ENCODE measurements around the gene TCHP.
"Not testable (repeated sequence)": the region's sequence is repeated elsewhere in the genome, so short reads cannot be mapped to it uniquely, and the experiment has no call there.

TCHP gene

GRCh38 chr12:109899783-109900751, at the start of gene TCHP:
Gene TCHP (plus strand): TSS chr12:109900274. CDS start chr12:109903027, 2,753 bp downstream.
- peak; percentile 95 for DNase-seq

- DNase-seq, result not testable (repeated sequence)
Observed at GRCh38 chr12:109850518-109850917, 49.6 kb upstream of the TCHP start.

GRCh38 chr12:109855377-109855776, 44.7 kb upstream of the TCHP start:
- no peak for DNase-seq

DNA sequence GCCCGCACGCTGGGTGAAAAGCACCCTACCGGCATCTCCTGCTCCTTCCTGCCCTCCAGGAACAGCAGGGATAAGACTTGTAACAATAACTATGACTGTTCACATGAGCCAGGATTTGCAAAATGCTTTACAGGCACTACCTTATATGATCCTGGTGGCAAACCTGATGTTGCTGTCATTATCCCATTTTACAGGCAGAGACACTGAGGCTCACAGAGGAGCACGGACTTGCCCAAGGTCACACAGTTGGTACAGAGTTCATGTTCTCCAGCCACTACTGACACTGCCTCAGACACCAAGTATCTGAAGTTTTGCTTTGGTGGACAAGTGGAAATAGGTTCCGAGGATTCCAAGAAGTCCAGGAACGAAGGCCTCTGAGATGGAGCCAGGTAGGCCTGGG, 42.4 kb upstream of the TCHP start:
- DNase-seq, result no peak

DNA sequence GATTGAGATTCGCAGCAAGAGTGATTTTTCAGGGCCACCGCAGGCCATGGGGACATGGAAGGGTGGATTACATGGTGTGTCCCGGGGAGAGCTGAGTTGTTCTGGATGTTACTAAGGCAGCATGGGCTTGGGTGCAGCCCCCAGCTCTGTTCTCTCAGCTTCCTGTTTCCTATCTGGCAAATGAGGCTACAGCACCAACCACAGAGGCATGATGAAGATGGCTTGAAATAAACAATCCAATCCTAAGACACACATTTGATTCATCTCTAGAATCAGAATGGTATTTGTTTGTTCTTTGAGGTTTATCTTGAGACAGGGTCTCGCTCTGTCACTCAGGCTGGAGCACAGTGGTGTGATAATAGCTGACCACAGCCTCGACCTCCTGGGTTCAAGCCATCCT, 41.3 kb upstream of the TCHP start:
- DNase-seq, result no peak

- no peak for DNase-seq
Observed at GRCh38 chr12:109860977-109861376, 39.1 kb upstream of the TCHP start.

GRCh38 chr12:109861689-109862314, 38.3 kb upstream of the TCHP start:
- no peak for DNase-seq

GRCh38 chr12:109862491-109862890, 37.6 kb upstream of the TCHP start:
- DNase-seq, result not testable (repeated sequence)

DNA sequence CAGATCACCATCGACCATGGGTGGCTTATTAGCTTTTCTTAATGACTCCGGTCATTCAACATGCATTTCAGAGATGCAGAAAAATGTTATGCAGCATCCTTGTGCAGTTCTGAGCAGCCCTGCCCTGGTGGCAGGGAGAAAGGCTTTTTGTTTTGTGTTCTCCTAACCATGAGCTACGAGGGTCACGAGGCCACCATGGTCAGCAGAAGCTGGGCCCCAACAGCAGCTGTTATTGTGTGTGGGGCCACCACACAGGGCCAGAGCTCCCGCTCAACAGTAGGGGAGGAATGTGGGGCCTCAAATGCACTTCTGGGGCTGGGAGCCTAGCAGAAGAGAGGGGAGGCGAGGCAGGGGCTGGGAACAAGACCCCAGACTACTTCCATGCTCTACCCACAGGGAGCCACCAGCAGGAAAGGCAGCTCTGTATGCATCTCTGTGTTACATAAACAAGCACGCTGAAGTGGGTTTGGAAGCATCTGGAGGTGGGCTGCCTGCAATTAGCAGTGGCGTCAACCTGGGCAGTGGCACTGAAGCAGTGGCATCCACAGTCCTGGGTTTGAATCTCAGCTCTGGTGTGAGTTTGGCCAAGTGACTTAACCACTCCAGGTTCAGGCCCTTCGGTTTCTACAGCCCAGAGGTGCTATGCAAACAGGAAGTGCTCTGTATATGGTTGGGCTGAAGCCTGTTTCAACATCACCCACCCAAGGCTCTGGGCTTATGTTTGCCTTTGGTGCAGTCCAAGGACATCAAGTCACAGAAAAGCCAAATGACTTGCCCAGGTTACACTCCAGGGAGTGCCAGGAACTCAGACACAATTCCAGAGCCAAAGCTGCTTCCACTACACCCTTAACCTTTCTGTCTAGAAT, 36.0 kb upstream of the TCHP start:
- DNase-seq, result no peak

GRCh38 chr12:109864916-109865315, 35.2 kb upstream of the TCHP start:
- DNase-seq, result peak; percentile 86

GRCh38 chr12:109868182-109869051, 31.7 kb upstream of the TCHP start:
- DNase-seq, result no peak

- no peak for DNase-seq
Observed at GRCh38 chr12:109870648-109871047, 29.4 kb upstream of the TCHP start.

DNA sequence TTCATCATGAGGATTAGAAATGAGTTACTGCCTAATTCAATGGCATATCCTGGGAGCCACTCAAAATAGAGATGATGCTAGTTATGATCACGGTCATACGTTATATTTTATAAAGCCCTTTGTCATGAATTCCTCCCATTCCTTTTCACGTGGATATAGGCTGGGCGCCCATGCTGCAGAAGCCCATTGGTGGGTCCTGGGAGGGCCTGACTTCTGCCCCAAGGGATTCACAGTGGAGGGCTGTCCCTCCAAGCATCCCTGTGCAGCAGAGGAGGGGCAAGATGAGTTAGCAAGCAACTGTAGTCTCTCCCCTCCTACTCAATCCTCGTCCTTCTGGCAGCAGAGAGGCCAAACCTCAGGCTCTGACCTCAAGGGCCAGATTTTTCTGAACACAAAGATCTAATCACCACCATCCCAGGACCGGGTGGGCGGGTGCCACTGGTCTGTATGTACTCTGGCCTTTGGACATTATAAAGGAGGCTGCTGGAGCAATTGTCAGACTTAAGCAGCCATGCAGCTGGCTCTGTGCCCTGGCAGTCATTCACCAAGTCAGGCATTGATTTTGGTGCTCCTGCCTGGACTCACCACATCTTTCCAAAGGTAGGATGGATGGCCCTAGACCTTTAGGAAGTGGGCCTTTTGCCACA, 28.3 kb upstream of the TCHP start:
- DNase-seq, result no peak

DNA sequence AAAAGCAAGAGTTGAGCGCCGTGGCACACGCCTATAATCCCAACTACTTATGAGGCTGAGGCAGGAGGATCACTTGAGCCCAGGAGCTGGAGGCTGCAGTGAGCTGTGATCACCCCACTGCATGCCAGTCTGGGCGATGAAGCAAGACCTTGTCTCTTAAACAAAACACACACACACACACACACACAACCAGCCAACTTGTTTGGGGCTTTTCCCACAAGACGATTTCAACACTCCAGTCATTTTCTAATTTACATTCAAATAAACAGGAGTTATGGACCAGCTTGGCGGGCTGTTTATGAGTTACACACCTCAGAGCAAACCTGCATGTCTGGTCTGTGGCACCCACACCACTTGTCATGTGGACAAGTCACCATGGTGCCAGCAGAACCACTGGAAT, 26.4 kb upstream of the TCHP start:
- no peak for DNase-seq

DNA sequence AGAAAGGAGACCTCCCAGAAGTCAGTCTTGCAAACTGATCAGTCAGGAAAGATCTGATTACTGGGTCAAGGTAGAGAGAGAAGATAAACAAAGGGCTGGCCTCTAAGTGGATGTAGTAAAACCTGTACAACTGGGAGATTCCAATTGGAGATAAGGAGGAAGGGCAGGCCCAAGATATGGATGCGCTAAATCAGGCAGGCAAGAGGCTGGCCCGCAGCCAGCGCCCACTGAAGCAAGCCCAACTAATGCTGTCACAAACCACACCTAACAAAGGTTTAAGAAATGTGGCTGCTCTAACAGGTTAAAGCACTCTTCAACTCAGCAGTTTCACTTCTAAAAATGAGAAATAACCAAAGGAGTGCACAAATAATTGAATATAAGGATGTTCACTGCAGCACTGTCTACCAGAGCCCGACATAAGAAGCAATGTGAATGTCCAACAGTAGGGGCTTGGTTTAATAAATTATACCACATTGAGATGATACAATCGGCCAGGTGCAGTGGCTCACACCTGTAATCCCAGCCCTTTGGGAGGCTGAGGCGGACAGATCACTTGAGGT, 24.4 kb upstream of the TCHP start:
- DNase-seq, result no peak

- DNase-seq, result no peak
Observed at GRCh38 chr12:109876406-109876805, 23.7 kb upstream of the TCHP start.

DNA sequence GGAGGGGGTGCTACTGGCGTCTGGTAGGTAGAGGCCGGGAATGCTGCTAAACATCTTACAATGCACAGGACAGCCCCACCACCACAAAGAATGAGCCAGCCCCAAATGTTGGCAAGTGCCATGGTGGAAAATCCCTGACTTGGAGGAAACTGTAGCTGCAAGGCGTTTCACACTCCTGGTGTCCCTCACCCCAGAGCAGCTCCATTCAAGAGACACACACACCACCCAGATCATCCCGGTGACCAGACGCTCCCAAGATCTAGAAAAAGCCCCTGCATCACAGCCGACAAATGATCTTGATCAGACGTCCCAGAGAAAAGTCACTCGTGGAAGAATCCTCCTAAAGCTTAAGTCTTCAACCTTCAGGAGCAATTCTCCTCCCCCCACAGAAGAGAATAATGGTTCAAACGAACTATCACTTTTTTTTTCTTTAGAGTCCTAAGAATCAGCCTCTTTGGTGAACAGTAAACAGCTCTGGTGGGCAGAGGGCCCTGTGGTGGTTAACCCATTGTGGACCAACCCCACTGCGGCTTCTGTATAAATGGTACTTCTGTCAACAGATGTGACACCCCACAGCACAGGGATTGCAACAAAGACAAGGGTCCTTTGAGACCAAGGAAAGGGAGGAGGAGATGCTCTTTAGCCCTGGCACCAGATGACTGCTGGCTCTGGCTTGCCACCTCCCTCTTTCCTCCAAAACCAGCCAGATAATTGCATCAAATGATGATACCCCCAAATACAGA, 22.4 kb upstream of the TCHP start:
- DNase-seq, result no peak

DNA sequence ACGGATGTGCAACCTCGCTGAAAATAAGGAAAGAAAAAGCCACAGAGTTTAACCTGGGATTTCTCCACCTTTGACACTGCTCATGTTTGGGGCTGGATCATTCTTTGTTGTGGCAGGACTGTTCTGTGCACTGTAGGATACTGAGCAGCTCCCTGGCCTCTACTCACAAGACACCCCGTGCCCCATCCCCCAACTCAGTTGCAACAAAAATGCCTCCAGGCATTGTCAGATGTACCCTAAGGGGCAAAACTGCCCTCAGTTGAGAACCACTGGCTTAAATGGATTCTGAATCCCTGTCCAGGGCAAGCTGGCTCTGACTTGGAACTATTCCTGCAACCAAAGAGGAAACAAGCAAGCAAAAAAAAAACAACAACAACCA, 21.8 kb upstream of the TCHP start:
- no peak for DNase-seq

DNA sequence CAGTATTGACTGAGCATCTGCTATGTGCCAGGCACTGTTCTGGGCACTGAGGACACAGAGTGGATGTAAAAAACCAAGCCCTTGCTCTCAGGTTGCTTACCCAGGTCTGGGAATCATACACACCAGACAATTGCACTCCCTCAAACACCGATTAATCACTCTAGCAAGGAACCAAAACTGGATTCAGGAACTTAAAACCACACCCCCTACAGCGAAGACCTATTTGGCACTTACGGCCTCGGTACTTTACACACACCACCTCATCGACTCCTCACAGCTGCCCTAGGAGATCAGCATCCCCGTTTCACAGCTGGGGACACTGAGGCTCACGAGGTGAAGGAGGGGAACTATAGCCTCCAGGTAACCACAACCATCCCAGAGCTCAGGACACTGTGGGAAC, 21.3 kb upstream of the TCHP start:
- DNase-seq, result no peak

- no peak for DNase-seq
Observed at GRCh38 chr12:109879351-109880042, 20.6 kb upstream of the TCHP start.

All from islet precursor cell (in vitro differentiated cells).